ENCODE measurements around the gene MAPT.
"Not testable (repeated sequence)": the region's sequence is repeated elsewhere in the genome, so short reads cannot be mapped to it uniquely, and the experiment has no call there.

The MAPT gene

DNA sequence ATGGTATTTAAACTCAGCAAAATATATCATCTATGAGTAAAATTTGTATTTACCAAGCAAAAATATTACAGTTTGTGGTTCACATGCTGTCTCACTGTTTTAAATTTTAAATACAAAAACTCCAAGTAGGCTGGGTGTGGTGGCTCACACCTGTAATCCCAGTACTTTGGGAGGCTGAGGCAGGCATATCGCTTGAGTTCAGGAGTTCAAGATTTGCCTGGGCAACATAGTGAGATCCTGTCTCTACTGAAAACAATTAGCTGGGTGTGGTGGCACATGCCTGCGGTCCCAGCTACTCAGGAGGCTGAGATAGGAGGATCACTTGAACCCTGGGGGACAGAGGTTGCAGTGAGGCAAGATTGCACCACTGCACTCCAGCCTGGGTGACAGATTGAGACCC lies 37.3 kb downstream of the MAPT start:
- DNase-seq, result no peak

DNA sequence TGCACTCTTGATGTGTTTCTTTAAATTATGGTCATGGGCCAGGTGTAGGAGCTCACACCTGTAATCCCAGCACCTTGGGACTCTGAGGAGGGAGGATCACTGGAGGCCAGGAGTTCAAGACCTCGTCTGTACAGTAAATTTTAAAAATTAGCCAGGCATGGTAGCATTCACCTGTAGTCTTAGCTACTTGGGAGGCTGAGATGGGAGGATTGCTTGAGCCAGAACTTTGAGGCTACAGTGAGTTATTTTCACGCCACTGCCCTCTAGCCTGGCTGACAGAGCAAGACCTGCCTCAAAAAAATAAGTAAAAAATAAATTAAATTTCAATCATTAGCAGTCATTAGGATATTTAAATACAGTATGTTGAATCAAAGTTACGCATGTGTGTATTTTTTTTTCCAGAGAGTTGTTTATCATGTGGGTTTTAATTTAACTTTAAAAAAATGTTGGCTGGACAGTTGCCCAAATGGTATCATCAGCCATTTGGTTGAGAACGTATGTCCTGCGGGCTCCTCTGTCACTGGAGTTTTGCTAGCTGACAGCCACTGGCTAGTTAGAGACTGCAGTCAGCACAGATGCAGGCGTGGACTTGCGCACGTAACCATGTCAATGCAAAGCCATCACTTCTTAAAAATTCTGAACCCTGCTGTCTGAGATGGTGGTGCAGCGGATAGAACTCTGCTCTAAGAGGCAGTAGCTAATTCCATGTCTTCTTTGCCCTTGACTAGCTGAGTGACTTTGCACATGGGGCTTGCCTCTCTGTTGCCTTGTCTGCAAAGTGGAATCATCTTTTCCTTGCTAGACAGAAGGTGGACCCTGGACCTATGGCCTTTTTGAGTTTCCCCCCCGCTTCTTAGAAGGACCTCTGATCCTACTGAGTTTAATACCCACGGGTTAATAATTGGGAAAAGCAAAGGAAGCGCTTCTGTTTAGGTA lies 40.0 kb downstream of the MAPT start:
- no peak for DNase-seq

DNA sequence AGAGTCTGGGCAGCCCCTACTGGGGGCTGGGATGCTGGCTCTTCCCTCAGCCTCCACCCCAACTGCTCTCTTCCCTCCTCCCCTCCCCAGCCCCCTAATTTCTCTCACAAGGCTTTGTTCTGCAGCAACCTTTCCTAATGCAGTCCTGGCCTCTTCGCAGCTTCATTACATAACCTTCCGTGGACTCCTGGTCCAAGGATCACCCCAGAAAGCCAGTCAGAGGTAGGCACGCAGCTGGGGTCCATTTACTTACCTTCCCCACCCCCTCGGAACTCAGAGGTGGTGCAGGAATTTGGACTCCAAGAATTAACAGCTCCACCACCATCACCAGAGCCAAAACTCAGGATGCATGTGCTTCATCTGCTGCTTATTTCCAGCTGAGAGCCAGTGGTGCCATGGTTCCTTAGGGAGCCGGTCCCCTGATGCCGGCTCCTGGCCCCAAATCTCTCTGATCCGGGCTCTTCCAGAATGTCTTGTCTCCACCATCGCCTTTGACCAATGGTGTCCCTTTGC lies 40.9 kb downstream of the MAPT start:
- no peak for DNase-seq

DNA sequence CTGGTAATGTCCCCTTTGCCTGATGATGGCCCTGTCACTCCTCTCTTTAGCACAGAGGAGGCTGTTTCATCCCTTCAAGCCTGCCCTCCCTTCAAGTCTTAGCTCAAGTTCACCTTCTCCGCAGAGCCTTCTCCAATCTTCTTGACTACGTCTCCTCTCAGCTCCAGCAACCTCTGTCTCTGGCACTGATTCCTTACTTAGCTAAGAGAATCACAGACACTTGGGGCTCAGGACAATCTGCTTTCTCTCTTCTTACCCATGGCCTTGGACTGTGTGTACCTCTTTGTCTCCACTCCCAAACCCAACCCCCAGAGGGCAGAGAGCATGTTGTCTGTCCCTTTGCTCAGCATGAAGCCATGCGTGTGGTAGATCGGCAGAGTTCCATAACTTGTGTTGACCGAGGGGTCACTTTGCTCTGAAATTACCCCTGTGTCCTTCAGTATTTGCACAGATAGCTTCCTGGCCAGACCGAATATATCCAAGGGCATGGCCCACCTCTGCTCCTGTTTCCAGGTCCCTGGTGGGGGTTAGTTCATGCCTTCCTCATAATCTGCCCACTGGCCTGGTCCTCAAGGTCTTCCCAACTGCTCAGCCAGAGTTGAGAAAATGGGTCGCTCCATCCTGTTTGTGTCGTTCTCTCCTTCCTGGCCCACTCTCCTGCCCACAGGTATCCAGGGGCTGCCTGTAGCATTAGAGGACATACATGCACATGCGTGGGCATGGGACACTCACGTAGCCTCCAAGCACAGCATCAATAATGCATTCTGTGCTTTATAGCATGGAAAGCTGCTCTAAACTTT lies 41.6 kb downstream of the MAPT start:
- no peak for DNase-seq

DNA sequence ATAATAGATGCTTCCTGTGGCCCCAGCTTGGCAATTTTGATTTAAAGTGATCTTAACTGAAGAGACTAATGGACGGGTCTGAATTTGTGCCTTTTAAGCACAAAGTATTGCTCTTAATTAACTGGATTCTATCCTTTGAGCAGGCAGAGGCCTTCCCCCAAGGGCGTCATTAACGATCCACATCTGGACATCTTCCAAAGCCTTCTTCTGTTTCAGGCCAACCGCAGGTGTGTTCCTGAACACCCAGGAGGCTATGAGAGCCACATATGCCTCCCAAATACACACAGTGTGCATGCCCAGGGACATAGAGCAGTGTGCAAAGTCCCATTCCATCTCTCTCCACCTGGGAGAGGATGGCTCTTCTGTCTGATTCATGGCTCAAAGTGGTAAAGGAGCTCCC lies 42.3 kb downstream of the MAPT start:
- DNase-seq, result no peak

DNA sequence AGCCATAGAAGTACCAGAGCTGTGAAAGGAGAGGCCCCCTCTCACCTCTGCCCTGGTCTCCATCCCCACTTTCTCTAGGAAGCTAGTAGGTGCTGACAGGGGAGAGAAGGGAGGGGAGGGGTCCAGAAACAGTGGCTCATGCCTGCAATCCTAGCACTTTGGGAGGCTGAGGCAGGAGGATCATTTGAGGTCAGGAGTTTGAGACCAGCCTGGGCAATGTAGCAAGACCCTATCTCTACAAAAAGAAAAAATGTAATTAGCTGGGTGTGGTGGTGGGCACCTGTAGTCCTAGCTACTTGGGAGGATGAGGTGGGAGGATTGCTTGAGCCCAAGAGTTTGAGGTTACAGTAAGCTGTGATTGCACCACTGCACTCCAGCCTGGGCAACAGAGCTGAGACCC lies 42.8 kb downstream of the MAPT start:
- DNase-seq, result not testable (repeated sequence)

DNA sequence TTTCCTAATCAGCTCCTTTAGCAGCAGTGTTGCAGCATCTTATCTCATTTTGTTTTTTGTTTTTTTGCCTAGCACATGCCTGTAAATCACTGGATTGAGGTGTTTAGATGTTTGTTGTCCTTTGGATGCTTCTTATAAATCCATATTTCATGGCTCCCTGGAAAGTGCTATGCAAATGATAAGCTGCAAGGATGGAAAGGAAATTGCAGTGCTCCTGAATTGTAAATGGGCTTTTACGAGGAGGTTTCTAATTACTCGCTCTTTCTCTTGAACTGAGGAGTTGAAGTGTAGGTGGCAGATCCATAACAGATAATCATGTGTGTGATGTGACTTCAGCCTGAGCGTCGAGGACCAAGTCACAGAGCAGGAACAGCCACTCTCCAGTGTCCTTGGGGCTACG lies 45.0 kb downstream of the MAPT start:
- DNase-seq, result no peak

DNA sequence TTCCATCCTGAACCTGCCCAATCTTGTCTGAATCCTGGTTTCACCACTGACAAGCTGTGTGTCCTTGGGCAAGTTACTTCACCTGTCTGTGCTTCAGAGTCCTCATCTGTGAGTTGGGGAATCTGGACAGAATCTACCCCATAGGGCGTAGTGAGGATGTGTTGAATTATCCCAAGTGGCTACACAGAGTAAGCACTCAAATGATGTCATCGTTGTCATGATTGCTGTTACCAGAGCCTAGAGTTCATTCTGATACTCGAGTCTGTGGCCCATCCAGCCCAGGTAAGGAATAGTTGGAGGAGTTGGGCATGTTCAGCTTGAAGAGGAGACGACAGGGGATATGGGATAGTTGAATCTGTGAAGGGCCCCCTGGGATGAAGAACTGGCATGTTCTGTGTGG lies 45.9 kb downstream of the MAPT start:
- no peak for DNase-seq

DNA sequence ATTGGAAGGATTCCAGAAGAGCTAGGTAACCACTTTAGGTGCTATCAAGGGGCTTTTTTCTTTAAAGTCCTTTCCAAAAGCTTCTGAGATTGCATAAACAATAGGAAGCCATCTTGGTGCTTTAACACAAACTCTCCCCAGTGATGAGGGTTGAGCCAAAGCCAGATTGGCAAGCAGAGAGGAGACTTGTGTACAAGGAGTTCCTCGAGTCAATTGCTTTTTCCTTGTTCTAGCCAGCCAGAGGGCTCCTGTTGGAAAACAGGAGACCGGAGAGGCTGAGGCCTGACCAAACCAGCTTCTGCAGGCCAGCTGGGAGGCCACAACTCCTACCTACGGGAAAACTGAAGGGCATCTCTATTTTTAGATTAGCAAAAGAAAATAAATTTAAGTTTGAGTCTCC lies 46.5 kb downstream of the MAPT start:
- DNase-seq, result no peak

DNA sequence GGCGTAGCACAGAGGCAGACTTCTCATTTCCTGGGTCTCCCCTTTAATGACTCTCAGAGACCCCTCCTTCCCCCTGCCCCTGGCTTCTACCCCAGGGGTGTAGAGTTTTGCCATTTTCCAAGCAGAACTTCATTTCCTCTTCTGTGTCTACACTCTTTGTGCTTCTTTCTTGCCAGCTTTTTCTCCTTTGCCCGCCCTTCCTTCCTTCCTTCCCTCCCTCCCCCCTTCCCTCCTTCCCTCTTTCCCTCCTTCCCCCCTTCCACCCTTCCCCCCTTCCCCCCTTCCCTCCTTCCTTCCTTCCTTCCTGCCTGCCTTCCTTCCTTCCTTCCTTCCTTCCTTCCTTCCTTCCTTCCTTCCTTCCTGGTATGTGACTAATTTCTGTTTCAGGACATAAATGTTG lies 47.0 kb downstream of the MAPT start:
- DNase-seq, result no peak

DNA sequence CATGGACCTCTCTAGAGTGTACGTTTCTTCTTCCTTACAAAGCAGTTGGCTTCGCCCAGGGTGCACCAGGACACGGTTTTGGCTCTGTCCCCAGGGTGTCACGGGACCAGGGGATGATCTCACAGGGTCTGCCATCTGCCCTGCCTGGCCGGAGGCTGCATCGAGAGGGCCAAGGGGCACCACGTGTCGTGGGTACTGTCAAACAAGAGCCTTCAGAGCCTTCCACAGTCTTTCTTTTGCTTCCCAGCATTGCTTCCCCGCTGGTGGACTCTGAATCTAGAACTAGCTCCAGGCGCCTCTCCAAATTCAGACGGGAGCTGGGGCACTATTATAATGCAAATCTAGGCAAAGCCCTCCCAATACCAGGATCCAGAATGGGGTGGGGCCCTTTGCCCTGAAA lies 47.9 kb downstream of the MAPT start:
- no peak for DNase-seq

DNA sequence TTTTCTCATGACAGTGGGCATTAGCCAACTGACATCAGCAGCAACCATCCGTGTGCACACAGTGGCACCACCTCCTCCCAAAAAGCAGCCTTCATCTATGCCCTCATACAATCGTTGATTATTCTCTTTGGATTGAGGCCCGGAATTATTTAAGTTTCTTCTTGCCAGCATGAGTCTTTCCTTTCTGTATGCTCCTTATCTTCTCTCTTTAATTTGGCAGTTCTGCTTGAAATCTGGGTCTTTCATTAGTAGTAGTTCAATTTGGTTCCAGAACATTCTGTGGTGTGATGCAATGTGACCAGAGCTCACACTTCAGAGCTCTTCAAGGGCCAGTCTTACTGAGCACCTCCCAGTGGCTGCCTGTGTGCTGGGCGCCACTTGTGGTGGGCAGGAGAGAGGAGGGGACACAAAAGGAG lies 52.5 kb downstream of the MAPT start:
- no peak for DNase-seq

DNA sequence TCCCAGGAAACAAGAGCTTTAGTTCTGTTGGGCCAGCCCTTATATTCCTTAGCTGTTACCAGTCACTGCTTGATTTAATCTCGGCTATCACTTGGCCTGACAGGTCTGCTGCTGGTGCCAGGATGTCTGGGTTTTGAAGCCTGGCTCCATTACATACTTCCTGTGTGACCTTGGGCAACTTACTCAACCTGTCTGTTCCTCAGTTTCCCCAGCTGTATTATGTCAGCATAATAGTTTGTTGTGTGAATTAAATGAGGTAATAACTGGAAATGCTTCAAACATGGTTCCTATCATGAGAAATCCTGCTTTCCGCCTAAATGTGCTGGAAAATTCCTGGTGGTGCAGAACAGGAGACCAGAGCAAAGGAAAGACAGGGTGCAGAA lies 54.1 kb downstream of the MAPT start:
- no peak for DNase-seq

DNA sequence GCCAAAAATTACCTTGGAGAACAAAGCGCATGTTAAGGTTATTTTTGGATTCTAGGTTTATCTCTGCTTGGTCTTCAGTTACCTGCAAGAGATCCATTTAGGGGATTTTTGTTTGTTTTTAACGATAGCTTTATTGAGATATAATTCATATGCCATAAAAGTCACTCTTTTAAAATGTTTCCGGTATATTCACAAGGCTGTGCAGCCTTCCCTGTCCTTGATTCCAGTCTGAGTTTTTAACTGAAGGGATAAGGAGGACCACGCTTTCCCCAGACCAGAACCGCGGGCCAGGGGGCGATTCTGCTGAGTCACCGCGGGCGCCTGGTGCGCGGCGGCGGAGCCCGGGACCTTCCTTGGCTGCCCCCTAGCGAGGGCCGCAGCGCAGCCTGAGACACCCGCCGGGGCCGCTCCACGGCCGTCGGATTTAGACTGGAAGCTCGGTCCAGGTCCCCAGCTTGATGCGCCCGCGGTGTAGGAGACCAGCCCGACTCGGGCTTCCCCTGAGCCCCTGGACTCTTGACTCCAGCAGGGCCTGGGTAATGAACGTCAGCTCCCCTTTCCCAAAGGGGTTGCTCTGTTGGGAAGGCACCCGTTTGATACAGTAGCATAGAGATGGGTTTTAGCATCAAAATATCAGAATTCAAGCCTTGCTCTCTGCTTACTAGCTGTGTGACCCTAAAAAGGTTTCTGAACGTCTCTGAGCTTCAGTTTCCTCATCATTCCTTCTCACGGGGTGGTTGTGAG lies 54.7 kb downstream of the MAPT start:
- peak; percentile 37 to 58 for DNase-seq

DNA sequence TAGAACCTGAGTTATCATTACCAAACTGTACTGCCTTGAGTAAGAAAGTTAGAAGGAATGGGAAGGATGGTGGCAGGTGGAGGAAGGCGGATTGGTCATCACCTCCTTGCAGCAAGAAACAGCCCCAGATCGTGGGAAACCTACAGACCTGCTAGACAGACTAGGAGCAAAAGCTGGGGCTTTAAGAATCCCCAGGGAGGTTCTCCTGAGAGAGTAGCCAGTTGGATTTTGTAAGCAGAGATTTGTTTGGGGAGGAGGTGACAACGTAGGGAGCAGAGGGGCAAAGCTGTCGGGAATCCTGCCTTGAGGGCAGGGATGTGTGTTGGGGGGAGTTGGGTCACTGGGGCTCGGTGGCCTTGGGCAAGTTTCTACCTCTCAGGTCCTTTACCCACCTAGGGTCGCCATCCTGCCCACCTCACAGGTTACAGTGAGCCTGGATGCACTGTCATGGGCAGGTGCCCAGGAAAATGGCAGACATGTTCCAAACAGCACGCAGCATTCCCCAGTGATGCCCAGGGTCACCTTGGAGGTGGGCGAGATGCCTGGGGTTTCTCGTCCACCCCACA lies 55.5 kb downstream of the MAPT start:
- DNase-seq, result no peak

DNA sequence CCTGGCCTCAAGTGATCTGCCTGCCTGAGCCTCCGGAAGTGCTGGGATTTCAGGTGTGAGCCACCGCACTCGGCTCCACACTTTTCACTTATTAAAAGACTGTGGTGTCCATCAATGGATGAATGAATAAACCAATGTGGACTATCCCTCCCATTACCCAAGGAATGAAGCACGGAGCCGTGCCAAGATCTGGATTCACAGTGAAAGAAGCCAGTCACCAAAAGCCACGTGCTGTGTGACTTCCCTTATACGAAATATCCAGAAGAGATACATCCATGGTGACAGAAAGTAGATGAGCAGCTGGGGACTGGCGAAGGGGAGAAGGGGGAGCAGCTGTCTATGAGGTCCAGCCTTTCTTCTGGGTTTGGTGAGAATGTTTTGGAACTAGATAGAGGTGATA lies 56.5 kb downstream of the MAPT start:
- no peak for DNase-seq

DNA sequence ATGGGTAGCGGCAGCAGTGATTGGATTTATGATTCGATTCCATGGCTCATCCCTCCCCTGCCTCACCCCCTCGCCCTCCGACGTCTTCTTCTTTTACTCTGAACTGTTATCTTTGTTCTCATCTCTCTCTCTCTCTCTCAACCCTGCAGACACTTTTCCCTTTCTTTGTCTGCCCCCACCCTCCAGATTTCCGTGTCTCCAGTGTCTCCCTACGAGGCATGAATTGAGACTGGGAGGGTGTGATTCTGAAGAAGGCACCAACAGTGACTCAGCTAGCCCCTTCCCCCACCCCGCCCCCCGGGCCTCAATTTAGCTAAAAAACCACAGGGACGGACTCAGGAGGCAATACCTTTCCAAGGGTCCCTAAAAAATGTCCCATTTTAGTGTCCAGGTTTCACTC lies 57.0 kb downstream of the MAPT start:
- DNase-seq, result no peak

DNA sequence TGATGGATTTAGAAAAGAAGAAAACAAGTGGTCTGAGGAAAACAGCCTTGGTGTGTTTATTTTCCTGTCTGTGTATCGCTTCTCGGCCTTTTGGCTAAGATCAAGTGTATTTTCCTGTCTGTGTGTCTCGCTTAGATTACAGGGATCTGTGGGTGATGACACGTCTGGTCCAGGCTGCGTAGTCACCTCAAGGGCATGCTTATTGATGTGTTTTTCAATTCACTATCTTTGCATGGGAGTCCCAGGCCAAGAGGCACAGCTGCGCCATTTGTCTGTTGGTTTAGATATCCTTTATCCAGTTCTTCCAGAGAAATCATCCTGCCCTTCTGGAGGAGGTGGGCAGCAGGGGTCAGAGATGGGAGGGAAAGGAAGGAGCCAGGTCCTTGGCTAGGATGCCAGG lies 57.6 kb downstream of the MAPT start:
- DNase-seq, result no peak

DNA sequence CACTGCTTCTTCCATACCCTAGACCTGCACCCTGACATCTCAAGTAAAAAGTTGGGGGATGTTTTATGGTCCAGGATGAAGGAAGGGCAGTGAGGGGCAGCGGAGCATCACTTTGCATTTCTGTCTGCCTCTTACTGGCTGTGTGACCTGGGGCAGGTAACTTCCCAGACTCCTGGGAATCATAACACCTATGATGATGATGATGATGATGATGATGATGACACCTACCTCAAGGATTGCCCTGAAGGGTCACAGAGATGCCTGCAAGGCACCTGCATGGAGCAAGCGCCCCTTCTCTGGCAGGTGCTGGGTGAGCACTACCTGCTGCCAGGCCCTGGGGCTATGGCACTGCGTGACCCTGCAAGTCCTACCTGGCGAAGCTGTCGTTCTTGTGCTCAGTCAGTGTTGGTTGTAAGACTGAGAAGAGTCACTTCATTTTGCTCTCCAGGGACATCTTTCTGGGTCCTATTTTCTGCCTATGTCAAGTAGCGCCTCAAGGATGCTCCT lies 58.5 kb downstream of the MAPT start:
- no peak for DNase-seq

DNA sequence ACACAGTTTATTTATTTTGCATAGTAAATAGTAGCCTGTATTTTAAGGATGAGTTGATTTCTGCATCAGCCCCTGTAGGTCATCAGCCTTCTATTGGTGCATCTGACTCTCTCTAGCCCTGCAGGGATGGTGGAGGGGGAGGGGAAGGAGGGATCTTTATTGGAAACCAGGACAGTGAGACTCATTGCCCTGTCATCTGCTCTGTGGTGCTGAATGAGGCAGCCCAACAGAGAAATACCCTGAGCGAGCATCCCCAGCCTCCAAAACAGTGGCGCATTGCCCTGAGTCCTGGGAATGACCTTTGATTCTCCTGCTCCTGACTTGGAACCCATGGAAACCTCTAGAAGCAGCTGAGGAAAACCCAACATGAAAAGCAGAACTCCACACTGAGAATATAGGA lies 59.2 kb downstream of the MAPT start:
- no peak for DNase-seq

DNA sequence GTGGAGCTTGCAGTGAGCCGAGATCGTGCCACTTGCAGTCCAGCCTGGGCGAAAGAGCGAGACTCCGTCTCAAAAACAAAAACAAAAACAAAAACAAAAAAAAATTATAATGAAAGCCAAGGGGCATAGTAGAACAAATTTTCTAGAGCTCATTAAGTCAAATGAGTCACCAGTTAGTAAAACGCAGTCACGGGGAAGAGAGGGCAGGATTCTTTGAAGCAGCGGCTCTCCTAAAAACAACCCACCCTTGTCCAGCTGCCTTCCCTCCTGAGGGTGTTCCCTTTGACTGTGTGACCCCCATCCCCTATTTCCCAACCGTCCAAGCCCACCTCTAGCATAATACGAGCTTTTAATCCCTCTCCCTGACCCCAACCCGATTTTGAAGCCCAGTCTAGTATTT lies 60.6 kb downstream of the MAPT start:
- DNase-seq, result no peak

DNA sequence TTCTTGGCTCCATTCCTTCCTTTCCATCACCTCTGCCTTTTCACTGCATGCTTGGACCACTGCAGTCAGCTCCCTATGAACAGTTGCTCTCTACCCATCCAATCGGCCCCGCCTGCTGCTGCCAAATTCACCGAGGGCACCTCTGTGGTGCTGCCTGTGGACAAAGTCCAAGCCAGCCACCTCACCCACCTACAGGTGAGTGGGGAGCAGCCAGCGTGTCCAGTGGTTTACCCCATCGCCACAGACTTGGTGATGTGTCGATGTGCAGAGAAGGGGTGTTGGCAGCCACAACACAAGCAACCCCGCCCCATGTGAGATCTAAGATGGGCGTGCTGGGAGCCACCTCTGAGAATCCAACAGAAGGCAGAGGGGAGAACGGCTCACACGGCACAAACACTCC lies 61.0 kb downstream of the MAPT start:
- DNase-seq, result no peak

DNA sequence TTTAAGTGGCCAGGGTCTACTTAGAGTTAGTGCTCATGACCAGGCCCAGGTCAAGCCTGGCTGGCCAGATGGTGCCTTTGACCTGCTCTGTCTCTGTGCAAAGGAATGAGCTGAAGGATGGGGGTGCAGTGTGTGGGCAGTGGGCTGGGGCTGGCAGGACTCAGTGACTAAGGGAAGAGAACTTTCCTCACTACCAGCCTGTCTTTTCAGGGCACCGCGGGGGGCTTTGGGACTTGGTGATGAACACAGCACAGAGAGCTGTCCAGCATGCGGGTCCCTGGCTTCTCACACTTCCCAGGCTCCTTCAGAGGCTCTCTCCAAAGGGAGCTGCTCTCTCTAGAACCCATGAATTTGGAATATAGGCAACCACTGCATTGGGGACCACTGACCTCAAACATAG lies 61.7 kb downstream of the MAPT start:
- DNase-seq, result no peak
